Mucosa of gallbladder (tissue), 1 donor: ENCODE results near the gene MGAT5B. TPM values are rescaled to one million over a fixed set of nuclear protein-coding genes. Genes with fewer than 3 reads are reported as not detected.
"Not testable (repeated sequence)": the region's sequence is repeated elsewhere in the genome, so short reads cannot be mapped to it uniquely, and the experiment has no call there.

Experiments
- DNase-seq: peaks from one replicate; pipeline ENCODE4 v3.0.0-alpha.2; 2020; ENCODE audit warnings: low spot score
- total RNA-seq: library from RNA; stranded (reverse); gene quantifications from one replicate; pipeline ENCODE4 v1.2.1, GENCODE V29; 2021
- donor health status: DM: no; HTN: no; CAD: no.

Gene MGAT5B
- 0.69 TPM for total RNA-seq

GRCh38 chr17:76868176-76868668 lies at the start of gene MGAT5B:
MGAT5B (plus strand) TSS chr17:76868404; CDS start chr17:76869030, 626 bp downstream.
- peak; percentile 67 for DNase-seq

GRCh38 chr17:76820039-76820438 lies 48.2 kb upstream of the MGAT5B start:
- DNase-seq = no peak

GRCh38 chr17:76820561-76820960 lies 47.6 kb upstream of the MGAT5B start:
- no peak for DNase-seq

GRCh38 chr17:76822184-76822778 lies 45.9 kb upstream of the MGAT5B start:
- no peak for DNase-seq

GRCh38 chr17:76824093-76824492 lies 44.1 kb upstream of the MGAT5B start:
- no peak for DNase-seq

- DNase-seq = no peak
Measured at GRCh38 chr17:76826330-76827068, 41.7 kb upstream of the MGAT5B start.

- no peak for DNase-seq
Measured at GRCh38 chr17:76827736-76828135, 40.5 kb upstream of the MGAT5B start.

- no peak for DNase-seq
Measured at GRCh38 chr17:76830987-76831715, 37.1 kb upstream of the MGAT5B start.

GRCh38 chr17:76833034-76833644 lies 35.1 kb upstream of the MGAT5B start:
- no peak for DNase-seq

- DNase-seq = no peak
Measured at GRCh38 chr17:76833747-76834146, 34.5 kb upstream of the MGAT5B start.

GRCh38 chr17:76834870-76835269 lies 33.3 kb upstream of the MGAT5B start:
- DNase-seq = no peak

- DNase-seq = no peak
Measured at GRCh38 chr17:76840443-76840767, 27.8 kb upstream of the MGAT5B start.

- no peak for DNase-seq
Measured at GRCh38 chr17:76840884-76841775, 27.1 kb upstream of the MGAT5B start.

GRCh38 chr17:76841776-76842405 lies 26.3 kb upstream of the MGAT5B start:
- no peak for DNase-seq

GRCh38 chr17:76843068-76843467 lies 25.1 kb upstream of the MGAT5B start:
- DNase-seq = not testable (repeated sequence)

- no peak for DNase-seq
Measured at GRCh38 chr17:76843703-76844484, 24.3 kb upstream of the MGAT5B start.

- DNase-seq = no peak
Measured at GRCh38 chr17:76844485-76844829, 23.7 kb upstream of the MGAT5B start.

GRCh38 chr17:76844846-76845245 lies 23.4 kb upstream of the MGAT5B start:
- no peak for DNase-seq

GRCh38 chr17:76845541-76846017 lies 22.6 kb upstream of the MGAT5B start:
- no peak for DNase-seq

- no peak for DNase-seq
Measured at GRCh38 chr17:76847031-76847430, 21.2 kb upstream of the MGAT5B start.
